SU-DHL-6 (cell line): ENCODE measurements around the gene C10orf95.

Source experiments
- H2AFZ ChIP-seq: fragments of 200-600 bp; sonication (generic); 2 replicates; pipeline ENCODE4 v1.6.1; 2014; ENCODE audit warnings: low read depth, mild to moderate bottlenecking, moderate library complexity, mixed read lengths, antibody characterized with exemption, low read length; ENCODE audit not compliant: severe bottlenecking
- H3F3A ChIP-seq: fragments of 200-600 bp; shearing (Covaris generic); 2 replicates; pipeline ENCODE4 v1.6.0; 2016; ENCODE audit warnings: antibody characterized with exemption, mild to moderate bottlenecking; ENCODE audit not compliant: insufficient read depth
- H3K27ac ChIP-seq: fragments of 200-600 bp; sonication (generic); 2 replicates; pipeline ENCODE4 v1.5.1; 2016; ENCODE audit warnings: low read depth, mild to moderate bottlenecking, low read length, moderate library complexity, mixed read lengths
- H3K27me3 ChIP-seq: fragments of 200-600 bp; sonication (generic), shearing (Covaris generic); 2 replicates; pipeline ENCODE4 v1.6.0; 2014; ENCODE audit warnings: mild to moderate bottlenecking, low read length
- H3K36me3 ChIP-seq: fragments of 200-600 bp; sonication (generic); 2 replicates; pipeline ENCODE4 v1.6.1; 2014; ENCODE audit warnings: mild to moderate bottlenecking, low read length, mixed read lengths
- H3K4me2 ChIP-seq: fragments of 300-600, 200-600 bp; shearing (Covaris generic), sonication (generic); 2 replicates; pipeline ENCODE4 v1.6.0; 2014; ENCODE audit warnings: low read length, low read depth, mild to moderate bottlenecking; ENCODE audit not compliant: poor library complexity, severe bottlenecking
- H3K4me3 ChIP-seq: fragments of 200-600 bp; sonication (generic); 2 replicates; pipeline ENCODE4 v1.5.1; 2014; ENCODE audit warnings: antibody characterized with exemption, low read length, mild to moderate bottlenecking, mixed read lengths; ENCODE audit not compliant: insufficient read depth, poor library complexity, severe bottlenecking
- H3K79me2 ChIP-seq: fragments of 200-600 bp; sonication (generic); 2 replicates; pipeline ENCODE4 v1.6.1; 2014; ENCODE audit warnings: mild to moderate bottlenecking, low read length, moderate library complexity; ENCODE audit not compliant: insufficient read depth
- H3K9ac ChIP-seq: fragments of 200-600 bp; sonication (generic); 2 replicates; pipeline ENCODE4 v1.7.0; 2014; ENCODE audit warnings: mild to moderate bottlenecking, low read length
- H3K9me2 ChIP-seq: fragments of 200-600 bp; sonication (generic); replicated peaks from 2 replicates; pipeline ENCODE4 v1.6.1; 2014; ENCODE audit warnings: low read length; ENCODE audit not compliant: insufficient read depth
- H3K9me3 ChIP-seq: fragments of 200-600 bp; sonication (generic); 2 replicates; pipeline ENCODE4 v1.6.1; 2014; ENCODE audit warnings: low read length, mixed read lengths; ENCODE audit not compliant: insufficient read depth
- H4K20me1 ChIP-seq: fragments of 200-600 bp; sonication (generic); 2 replicates; pipeline ENCODE4 v1.6.1; 2014; ENCODE audit warnings: low read depth, mild to moderate bottlenecking, antibody characterized with exemption, low read length, moderate library complexity, mixed read lengths
- CTCF ChIP-seq: fragments of 200-600 bp; sonication (generic); IDR thresholded peaks from one replicate; pipeline ENCODE4 v1.5.1; 2017; ENCODE audit warnings: antibody characterized with exemption, mild to moderate bottlenecking, low read length, moderate library complexity; ENCODE audit not compliant: insufficient read depth, poor library complexity, severe bottlenecking
- EZH2phosphoT487 ChIP-seq: fragments of 200-600 bp; sonication (generic), shearing (Covaris generic); conservative IDR thresholded peaks from 2 replicates; pipeline ENCODE4 v1.6.1; 2018; ENCODE audit warnings: mild to moderate bottlenecking, antibody characterized with exemption, low read length, moderate library complexity, mixed read lengths

C10orf95 gene

GRCh38 chr10:102404361-102405107, 46.8 kb downstream of the C10orf95 start:
- H3K9me3 ChIP-seq = no peaks in the 10 kb centered on the region
- H3K4me2 ChIP-seq = no peak overlapping the region
- no peaks in the 10 kb centered on the region for H3K9me2 ChIP-seq
- no peaks in the 10 kb centered on the region for H3K36me3 ChIP-seq
- no peaks in the 10 kb centered on the region for H3F3A ChIP-seq
- no peaks in the 10 kb centered on the region for H4K20me1 ChIP-seq
- H3K4me3 ChIP-seq = no peak overlapping the region
- TF ChIP-seq CTCF = no peak
- no peak for TF ChIP-seq EZH2phosphoT487
- H3K79me2 ChIP-seq = no peaks in the 10 kb centered on the region
- H3K9ac ChIP-seq = no peak overlapping the region
- no peak overlapping the region for H3K27ac ChIP-seq
- no peaks in the 10 kb centered on the region for H3K27me3 ChIP-seq
- no peak overlapping the region for H2AFZ ChIP-seq

- H3K79me2 ChIP-seq = no peaks in the 10 kb centered on the region
- H3K36me3 ChIP-seq = no peaks in the 10 kb centered on the region
- H3K27ac ChIP-seq = no peak overlapping the region
Observed at GRCh38 chr10:102403115-102403514, 48.2 kb downstream of the C10orf95 start.

GRCh38 chr10:102402512-102402896, 48.8 kb downstream of the C10orf95 start:
- Histone ChIP-seq H3K9me3 (no peaks in the 10 kb centered on the region), H3K36me3 (no peaks in the 10 kb centered on the region), H3K9me2 (no peaks in the 10 kb centered on the region), H3K27ac (no peak overlapping the region), H3K27me3 (no peaks in the 10 kb centered on the region), H3K4me2 (no peak overlapping the region), H4K20me1 (no peaks in the 10 kb centered on the region), H3K79me2 (no peaks in the 10 kb centered on the region), H3K4me3 (no peak overlapping the region), H3F3A (no peaks in the 10 kb centered on the region), H2AFZ (no peak overlapping the region), H3K9ac (no peak overlapping the region)
- TF ChIP-seq CTCF = no peak
- no peak for TF ChIP-seq EZH2phosphoT487

More at GRCh38 chr10:102403115-102403514, 48.2 kb downstream of the C10orf95 start:
- no peaks in the 10 kb centered on the region for H3F3A ChIP-seq
- no peaks in the 10 kb centered on the region for H3K27me3 ChIP-seq
- H3K9ac ChIP-seq = no peak overlapping the region
- no peaks in the 10 kb centered on the region for H3K9me3 ChIP-seq
- H3K4me3 ChIP-seq = no peak overlapping the region
- no peak overlapping the region for H3K4me2 ChIP-seq
- H4K20me1 ChIP-seq = no peaks in the 10 kb centered on the region
- TF ChIP-seq CTCF (no peak), EZH2phosphoT487 (no peak)
- H2AFZ ChIP-seq = no peak overlapping the region
- H3K9me2 ChIP-seq = no peaks in the 10 kb centered on the region
